GM21367 (cell line): Measurements from ENCODE around the gene ASXL2.
"Not testable (repeated sequence)": the region's sequence is repeated elsewhere in the genome, so short reads cannot be mapped to it uniquely, and the experiment has no call there.

Experiments
- ATAC-seq: cut with Tn5 transposase; IDR thresholded peaks from one replicate; pipeline ENCODE4 v1.9.1; 2021; ENCODE audit not compliant: unreplicated experiment

ASXL2 gene

DNA sequence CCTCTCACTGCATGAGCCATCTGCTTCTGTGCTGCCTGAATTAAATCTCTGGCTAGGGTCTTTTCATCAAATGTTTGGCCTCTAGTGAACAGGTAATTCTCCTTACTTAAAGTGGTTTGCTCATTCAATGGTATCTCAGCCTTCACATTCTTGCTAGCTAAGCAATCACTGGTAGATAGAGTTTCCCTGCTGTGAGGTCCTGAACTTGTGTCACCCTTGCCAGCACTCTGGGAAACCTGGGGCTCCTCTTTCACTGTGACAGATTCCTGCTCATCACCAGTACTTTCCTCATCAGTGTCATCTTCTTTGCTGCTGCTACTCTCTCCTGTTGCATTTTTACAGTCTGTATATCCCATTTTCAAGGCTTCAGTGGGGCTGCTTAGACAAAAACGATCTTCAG lies 135.8 kb downstream of the ASXL2 start:
- ATAC-seq, result no peak

DNA sequence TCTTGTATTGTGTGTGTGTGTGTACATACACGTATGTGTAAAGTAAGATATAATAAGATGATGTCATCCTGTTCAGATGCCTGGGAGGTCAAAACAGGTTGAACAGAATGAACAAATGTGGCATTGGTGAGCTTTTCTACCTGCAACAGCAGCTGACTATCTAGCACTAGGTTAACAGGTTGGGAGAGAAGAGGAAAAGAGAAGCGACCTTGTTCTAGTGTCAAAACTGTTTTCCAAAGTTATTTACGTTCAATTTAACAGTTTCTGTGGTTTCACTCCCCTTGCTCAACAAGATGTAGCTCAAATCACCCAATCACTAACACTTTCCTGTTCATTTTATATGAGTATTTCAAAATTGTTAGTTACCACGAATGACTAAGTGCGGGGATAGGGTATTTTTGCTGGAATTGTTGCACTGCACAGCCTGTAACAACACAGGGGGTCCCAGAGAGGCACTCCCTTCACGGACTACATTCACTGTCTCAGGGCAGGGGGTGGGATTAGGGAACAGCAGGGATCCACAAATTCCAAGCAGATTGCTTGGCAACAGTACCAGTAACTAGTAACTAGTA lies 137.4 kb downstream of the ASXL2 start:
- no peak for ATAC-seq

DNA sequence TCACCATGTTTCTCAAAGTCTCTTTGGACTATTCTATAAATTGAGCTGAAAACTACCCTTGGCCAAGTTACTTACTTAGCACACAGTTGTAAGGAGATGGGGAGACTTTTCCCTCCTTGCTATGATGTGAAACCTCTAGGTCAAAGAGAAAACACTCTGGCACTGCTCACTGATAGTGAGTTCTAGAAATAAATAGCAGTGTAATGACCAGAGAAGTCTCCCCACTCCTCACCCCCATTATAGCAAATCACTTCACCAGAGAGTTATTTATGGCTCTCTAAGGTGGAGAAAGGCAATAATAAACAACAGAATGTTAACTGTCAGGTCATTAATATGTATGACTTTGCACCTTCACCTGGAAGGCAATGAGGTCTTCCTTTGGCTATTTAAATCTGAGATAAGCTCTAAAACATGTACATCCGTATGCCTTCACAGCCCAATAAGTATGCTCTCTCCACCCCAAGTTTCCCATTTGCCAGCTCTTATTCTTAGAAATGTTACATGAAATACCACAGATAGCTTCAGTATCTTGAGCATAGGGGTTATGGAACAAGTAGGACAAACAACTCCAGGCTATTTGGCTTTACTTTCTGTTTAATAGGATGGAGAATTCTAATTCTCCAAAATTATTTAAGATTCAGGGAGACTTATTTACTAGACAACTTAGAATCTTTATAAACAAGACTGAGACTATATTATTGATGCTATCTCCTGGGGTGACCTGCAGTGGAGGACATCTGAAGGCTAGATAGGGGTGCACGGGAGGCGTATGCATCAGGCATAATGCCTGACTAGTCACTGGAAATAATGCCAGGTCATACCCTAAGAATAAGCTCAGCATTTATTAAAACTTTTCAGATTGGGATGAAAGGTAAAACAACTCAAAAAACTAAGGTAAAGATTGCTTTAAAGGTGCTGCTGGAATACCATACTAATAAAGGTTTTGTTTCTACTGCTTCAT lies 139.6 kb downstream of the ASXL2 start:
- ATAC-seq, result no peak

DNA sequence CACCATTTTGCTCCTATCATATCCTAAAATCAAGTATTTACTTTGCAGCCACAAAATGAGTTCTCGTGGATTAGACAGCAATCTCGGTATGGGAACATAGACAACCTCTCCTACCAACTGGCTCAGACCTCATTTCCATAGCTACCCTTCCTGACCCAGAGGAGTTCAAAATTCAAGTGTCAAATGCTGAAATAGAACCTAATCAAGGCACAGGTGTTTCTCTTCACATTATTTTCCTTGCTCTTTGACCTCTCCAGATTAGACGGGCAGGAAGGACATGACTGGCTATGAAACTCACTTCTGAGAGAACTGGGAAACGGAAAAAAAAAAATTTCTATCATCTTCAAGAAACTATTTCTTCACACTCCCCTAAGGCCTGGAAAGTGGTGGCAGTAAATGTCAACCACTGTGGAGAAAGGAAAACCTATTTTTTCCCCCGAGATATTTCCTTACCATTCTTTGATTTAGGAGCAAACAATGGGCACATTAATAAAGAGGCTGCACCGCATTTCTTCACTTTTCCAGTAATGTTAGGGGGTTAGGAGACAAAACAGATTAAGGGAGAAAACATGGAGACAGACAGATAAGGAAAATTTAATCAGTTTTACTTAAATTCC lies 141.3 kb downstream of the ASXL2 start:
- ATAC-seq, result no peak

DNA sequence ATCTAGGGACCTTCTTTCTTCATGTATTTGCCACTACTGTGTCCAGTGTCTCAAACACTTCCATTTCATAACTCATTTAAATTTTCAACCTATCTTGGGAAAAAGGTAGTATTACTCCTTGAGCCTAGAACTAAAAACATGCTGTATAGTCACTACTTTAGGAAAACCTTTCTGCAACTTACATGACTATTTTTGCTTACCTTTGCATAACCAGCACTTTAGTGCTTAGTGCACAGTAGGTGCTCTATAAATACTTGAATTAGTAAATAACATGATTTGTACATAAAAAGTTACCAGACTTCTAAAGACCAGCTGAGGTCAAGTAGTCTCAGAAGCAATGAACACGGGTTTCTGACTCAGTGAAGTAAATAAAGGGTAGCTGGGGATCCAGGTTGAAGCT lies 142.5 kb downstream of the ASXL2 start:
- no peak for ATAC-seq

DNA sequence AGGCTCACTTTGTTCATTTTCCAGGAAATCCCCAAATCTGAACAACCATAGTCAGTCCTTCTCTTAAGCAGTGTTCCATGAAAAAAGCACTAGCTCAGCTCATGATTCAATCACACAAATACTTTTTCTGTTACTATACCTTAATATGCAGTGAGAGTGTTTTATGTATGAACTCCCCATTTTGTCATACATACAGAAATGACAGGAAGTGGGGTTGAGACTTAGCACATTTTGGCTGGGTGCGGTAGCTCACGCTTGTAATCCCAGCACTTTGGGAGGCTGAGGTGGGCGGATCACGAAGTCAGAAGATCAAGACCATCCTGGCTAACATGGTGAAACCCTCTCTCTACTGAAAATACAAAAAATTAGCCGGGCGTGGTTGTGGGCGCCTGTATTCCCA lies 149.7 kb downstream of the ASXL2 start:
- no peak for ATAC-seq

DNA sequence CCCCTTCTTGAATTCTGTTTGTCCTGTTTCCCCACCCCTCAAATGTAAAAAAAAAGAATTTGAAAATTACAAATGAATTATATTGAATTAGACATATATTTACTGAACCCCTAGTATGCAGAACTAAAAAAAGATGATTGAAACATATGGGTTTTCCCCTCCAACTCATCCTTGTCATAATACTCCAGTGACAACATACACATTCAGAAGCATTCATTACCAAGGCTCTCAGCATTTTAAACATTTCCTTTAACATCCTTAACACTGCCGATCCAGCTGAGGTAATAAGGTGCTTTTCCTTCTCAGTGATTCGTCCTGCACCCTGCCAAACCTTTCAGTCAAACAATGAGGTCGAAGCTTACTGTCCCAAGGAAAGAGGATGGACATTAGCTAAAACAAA lies 151.8 kb downstream of the ASXL2 start:
- no peak for ATAC-seq

DNA sequence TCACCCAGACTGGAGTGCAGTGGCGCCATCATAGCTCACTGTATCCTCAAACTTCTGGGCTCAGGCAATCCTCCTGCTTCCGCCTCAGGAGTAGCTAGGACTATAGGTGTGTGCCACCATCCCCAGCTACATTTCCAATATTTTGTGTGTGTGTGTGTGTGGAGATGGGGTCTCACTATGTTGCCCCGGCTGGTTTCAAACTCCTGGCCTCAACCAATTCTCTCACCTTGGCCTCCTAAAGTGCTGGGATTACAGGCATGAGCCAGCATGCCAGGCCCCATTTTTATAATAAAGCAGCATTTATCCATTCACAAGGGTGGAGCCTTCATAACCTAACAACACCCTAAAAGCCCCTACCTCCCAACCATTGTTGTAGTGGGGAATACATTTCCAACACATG lies 152.4 kb downstream of the ASXL2 start:
- no peak for ATAC-seq

DNA sequence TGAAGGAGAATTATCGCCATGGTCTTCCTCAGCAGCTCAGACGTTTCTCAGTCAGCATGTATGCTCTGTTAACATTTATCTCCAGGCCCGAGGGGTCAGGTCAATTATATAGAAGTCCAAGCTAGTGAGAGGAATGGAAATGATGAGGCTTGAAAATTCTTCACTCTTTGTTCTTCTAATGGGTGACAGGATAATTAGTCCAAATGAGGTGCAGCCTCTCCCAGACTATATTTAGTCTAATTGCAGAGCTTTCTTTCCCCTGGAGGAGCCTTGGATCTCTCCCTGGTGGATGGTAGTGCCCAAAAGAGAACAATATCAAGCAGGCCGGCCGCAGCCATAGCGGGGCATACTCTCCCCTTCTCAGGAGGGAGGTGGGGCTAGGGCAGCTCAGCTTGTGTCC lies 153.5 kb downstream of the ASXL2 start:
- ATAC-seq, result no peak

DNA sequence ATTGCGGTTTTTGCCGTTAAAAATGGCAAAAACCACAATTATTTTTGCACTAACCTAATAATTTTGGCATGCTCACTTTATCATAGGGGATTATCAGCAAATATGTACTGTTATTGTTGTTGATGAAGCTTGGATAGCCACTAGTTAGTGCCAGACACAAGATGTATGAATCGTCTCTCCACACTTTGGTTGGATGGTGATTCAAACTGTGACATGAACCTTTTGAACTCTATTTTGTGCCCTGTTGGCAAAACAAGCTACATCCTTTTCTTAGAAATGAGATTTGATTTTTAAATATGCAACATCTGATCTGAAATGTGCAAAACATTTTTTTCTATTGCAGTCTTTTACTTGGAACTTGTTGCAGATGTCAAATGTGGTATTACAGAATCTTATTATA lies 156.1 kb downstream of the ASXL2 start:
- no peak for ATAC-seq

DNA sequence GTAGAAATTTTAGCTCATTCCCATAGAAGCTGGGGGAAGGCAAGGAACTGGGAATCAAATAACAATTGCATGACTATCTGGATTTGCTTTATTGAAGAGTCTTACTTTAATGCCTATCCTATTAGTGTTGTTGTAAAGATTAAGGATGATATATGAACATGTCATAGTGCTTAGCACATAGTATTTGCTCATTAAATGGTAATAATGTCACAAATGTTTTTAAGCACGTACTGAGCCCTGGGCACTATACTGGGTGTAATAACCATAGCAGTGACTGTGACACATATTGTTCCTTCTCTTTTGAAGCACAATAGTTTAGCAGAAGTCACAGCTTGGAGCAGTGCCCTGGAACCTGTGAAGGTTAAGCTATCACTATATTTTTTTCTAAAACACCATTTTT lies 157.7 kb downstream of the ASXL2 start:
- no peak for ATAC-seq

DNA sequence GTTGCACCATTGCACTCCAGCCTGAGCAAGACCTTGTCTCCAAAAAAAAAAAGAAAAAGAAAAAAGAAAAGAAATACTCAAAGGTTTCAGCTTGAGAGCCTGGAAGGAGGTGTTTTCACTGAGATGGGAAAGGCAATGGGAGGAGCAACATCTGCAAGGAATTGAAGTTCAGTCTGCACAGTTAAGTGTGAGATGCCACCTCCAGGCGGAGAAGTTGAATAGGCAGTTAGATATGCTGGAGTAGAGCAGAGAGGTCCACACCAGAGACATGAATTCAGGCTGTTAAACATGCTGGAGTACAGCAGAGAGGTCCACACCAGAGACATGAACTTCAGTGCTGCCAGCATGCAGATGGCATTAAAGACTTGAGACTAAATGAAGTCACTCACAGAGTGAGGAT lies 163.5 kb downstream of the ASXL2 start:
- ATAC-seq, result no peak

DNA sequence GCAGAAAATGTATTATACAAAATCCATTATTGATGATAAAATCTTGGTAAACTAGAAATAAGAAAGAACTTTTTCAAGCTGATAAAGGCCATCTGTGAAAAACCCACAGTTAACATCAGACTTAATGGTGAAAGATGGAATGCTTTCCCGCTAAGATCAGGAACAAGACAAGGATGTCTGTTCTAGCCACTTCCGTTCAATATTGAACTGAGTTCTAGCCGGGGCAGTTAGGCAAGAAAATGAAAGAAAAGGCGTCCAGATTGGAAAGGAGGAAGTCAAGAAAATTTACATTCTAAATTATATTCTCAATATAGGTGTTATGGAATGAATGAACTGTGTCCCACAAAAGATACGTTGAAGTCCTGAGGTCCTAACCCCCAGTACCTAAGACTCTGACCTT lies 165.8 kb downstream of the ASXL2 start:
- no peak for ATAC-seq

DNA sequence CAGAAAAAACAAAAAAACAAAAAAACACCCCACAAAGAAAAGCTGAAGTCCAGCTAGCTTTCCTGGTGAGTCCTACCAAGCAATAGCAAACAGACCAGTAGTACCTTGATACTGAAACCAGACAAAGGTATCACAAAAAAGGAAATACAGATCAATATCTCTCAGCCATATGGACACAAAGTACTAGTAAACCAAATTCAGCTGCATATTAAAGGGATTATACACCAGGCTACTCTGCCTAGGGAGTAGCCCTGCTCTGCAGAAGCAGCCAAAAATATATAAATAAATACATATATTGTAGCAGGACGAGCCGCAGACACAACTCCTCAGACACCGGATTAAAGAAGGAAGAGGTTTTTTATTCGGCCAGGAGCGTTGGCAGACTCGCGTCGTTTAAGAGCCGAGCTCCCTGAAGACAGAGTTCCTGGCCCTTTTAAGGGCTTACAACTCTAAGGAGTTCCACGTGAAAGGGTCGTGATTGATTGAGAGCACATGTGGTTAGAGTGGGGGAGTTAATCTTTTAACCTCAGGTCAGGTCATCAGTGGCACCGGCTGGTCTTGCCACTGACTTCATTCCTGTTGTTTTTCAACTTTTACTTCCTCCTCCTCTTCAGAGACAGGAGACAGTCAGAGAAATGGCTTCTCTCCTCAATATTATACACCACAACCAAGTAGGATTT lies 166.5 kb downstream of the ASXL2 start:
- ATAC-seq, result no peak

DNA sequence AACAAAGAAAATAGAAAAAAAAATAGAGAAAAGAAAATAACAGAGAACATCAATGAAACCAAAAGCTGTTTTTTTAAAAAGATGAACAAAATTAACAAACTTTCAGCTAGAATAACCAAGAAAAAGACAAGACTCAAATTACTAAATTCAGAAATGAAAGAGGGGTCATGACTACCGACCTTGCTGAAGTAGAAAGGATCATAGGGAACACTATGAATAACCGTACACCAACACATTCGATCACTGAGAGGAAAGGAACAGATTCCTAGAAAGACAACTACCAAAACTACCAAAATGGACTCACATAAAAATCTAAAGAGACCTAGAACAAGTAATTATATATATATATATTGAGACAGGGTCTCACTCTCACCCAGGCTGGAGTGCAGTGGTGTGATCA lies 167.5 kb downstream of the ASXL2 start:
- no peak for ATAC-seq

DNA sequence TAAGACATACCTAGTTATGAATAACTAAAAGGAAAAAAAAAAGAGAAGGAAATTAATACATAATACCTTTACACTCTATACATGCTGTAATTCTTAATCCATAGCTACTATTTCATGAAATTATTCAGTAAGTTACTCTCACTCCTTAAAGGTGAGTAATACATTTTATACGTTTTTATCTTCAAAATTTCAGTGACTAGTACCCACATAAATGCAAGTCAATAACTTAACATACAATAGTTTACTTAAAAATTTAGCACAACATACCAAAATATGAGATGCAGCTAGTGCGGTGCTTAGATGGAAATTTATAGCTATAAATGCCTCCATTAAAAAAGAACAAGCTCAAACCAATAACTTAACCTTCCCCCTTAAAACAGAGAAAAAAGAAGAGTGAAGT lies 168.9 kb downstream of the ASXL2 start:
- ATAC-seq, result no peak

DNA sequence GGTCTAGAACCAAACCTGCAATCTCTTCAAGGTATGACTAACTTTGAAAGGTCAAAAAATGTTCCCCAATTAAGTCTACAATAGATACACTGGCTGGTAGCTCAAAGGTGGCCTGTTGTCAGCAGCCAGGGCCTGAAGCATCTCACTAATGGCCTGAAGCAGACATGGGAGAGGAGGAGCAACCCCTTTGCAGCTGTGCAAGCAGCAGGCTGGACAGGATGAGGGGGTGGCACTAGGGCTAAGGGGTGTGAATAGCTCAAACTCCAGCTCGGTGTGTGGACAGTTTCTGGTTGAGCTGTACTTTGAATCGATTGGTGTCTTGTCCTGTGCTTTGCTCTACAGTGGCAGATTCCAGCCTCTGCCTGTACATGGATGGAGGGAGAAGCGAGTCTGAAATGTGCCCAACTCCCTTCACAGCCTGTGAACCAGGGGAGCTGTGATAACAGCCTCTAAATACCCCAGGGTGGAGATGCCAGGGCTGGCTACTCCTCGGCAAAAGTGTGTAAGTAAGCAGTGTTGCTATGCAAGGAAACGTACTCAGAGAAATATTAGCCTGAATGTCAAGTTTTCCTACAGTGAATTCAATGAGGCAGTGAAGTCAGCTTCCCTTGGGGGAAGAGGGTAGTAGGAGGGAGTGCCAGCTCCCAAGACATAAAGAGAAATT lies 170.2 kb downstream of the ASXL2 start:
- no peak for ATAC-seq

DNA sequence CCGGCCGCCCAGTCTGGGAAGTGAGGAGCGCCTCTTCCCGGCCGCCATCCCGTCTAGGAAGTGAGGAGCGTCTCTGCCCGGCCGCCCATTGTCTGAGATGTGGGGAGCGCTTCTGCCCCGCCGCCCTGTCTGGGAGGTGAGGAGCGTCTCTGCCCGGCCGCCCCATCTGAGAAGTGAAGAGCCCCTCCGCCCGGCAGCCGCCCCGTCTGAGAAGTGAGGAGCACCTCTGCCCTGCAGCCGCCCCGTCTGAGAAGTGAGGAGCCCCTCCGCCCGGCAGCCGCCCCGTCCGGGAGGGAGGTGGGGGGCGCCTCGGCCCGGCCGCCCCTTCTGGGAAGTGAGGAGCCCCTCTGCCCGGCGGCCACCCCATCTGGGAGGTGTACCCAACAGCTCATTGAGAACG lies 172.7 kb downstream of the ASXL2 start:
- not testable (repeated sequence) for ATAC-seq

DNA sequence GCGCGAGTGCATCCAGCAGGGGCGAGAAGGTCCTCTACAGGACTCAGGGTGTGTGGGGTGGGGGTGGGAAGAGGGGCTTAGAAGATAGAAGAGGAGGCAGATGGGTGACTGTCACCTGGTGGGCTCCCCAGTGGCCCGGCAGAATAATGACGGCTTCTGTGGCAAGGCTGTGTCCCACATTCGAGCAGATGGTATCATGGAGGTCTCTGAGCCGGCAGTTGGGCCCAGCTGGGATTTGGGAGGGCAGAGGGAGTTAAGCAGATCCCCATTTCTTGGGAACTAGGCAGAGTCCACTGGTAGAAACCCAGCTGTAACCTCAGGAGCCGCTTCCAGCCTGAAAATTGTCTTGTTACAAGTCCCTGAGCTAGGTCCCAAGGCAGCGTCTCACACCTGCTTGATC lies 176.5 kb downstream of the ASXL2 start:
- no peak for ATAC-seq

DNA sequence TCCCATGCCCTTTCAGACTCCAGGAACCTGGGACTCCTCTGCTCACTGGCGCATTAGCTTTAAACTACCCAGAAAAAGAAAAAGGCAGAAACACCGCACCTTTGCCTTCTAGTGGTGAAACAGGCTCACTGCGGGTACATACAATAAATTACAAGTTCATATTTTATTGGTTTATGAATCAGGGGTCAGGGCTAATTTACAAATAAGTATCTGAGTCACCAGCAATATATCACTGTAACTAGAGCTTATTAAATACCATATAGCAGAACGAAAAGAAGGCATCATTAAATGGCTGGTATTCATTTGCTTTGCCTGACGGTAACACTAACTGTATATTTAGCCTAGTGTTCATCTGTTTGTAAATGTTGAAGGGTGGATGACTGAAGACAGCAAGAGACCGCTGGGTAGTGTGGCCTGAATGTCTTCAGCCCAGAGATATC lies 178.0 kb downstream of the ASXL2 start:
- no peak for ATAC-seq

DNA sequence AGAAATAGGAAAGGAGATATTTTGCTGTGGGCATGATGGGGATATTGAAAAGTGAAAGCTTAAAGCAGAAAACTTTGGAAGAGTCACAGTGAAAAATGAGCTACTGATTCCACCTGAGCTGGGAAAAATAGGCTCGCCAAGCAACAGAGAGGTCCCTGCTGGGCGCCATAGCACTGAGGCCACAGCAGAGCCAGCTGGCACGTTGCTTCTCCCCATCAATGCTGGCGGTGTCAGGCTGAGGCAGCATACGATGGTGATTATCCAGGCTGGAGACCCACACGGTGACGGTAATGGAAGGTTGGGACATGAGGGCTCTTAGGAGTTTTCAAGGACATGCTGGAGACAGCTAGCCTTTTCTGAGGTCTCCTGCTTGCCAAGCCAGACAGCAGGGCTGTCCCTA lies 179.1 kb downstream of the ASXL2 start:
- no peak for ATAC-seq
